ENCODE measurements around the gene GPR85.

The GPR85 gene

GRCh38 chr7:113033959-113034358, 52.7 kb downstream of the GPR85 start:
- no peaks in the 10 kb centered on the region for H3K27me3 ChIP-seq (ENCODE audit: insufficient read depth, low read depth)
- no peak overlapping the region for H3K9ac ChIP-seq
- no peaks in the 10 kb centered on the region for H3K4me1 ChIP-seq (ENCODE audit: low read depth, poor library complexity, severe bottlenecking)
- H4K20me1 ChIP-seq (ENCODE audit: insufficient read depth), result no peaks in the 10 kb centered on the region
- no peak overlapping the region for H3K4me3 ChIP-seq (IDR thresholded peaks at IDR 0.05; ENCODE audit: insufficient read depth, low read depth, low read length)
- no peaks in the 10 kb centered on the region for H3K36me3 ChIP-seq (ENCODE audit: insufficient read depth)
- no peak overlapping the region for H3K27ac ChIP-seq
- no peak for TF ChIP-seq CTCF (conservative IDR thresholded peaks at IDR 0.05; ENCODE audit: low read depth, low read length)
- H2AFZ ChIP-seq (ENCODE audit: low read depth), result no peak overlapping the region
- no peak overlapping the region for H3K4me2 ChIP-seq
- H3K79me2 ChIP-seq (ENCODE audit: insufficient read depth, low read depth), result no peaks in the 10 kb centered on the region
